Left colon (tissue), 2 donors: ENCODE measurements around the gene ERC1. TPM values are rescaled to one million over a fixed set of nuclear protein-coding genes. Genes with fewer than 3 reads are reported as not detected.
"Not testable (repeated sequence)": the region's sequence is repeated elsewhere in the genome, so short reads cannot be mapped to it uniquely, and the experiment has no call there.

ENCODE experiments used
- ATAC-seq: fragments of 200-7000 bp; cut with Tn5 transposase; one replicate; pipeline ENCODE4 v1.9.1; 2020; ENCODE audit warnings: mild to moderate bottlenecking, moderate library complexity
- DNase-seq, 2 donors: peaks; one replicate each; pipeline ENCODE4 v3.0.0-alpha.2; 2020
- intact Hi-C, 2 donors: fragments of 100-400 bp; cut with DNase I in 1 of 2; cut with micrococcal nuclease in 1 of 2; formaldehyde crosslinking; loops; one replicate each; pipeline versions ENCODE4 v1.11.2 to v1.14.0; 2022; cut with DNase I, micrococcal nuclease
- total RNA-seq, 2 donors: library from RNA; stranded (reverse); fragmentation: NEBNext Ultra II Directional; extraction: Animal tissue kit (Norgen Biotek cat#: 25700); gene quantifications; one replicate each; pipeline ENCODE4 v1.2.1, GENCODE V29; 2021
- donor health status: DM: no; HTN: no; CAD: no.
- donor health status: DM: yes; HTN: yes; CAD: no.

Gene ERC1
- total RNA-seq, 2 donors from 2014 or later = 43.1 to 46.0 TPM

DNA sequence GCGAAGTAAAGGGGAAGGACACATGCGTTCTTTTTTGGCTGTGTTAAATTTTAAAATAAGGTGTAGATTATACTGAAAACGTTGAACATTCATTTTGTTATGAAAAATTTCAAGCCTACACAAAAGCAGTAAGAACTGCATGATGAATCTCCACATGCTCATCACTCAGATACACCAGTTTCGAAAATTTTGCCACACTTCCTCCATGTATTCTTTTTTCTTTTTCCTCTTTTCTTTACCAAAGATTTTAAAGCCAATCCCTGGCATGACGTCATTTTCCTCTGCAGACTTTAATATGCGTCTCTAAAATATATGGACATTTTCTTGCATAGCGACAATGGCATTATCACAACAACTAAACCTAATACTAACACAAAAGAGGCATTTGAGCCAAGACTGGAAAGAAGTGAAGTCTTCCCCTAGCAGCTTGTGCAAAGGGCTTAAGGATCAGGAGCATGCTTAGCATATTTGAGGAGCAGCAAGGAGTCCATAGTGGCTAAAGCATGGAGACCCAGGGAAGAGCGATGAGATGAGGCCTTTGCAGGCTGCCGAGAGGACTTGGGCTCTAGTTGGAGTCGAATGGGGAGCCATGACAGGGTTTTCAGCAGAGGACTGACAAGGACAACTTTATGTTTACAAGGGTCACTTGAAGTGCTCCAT is 111.9 kb downstream of the ERC1 start:
- DNase-seq = no peak

GRCh38 chr12:1103632-1104031 is 112.6 kb downstream of the ERC1 start:
- intact Hi-C loops = no loop called here
- ATAC-seq = no peak

More for the DNA sequence above, 111.9 kb downstream of the ERC1 start:
- ATAC-seq = no peak
- intact Hi-C loops = no loop called here

GRCh38 chr12:1104088-1104800 is 113.2 kb downstream of the ERC1 start:
- no peak for ATAC-seq
- intact Hi-C loops = no loop called here

More at GRCh38 chr12:1103632-1104031, 112.6 kb downstream of the ERC1 start:
- no peak for DNase-seq

GRCh38 chr12:1107669-1108068 is 116.6 kb downstream of the ERC1 start:
- intact Hi-C loops = no loop called here
- no peak for ATAC-seq
- DNase-seq = no peak

More at GRCh38 chr12:1104088-1104800, 113.2 kb downstream of the ERC1 start:
- no peak for DNase-seq

- DNase-seq = no peak
- intact Hi-C loops = no loop called here
- peak; percentile 57 for ATAC-seq
Measured at GRCh38 chr12:1108276-1108675, 117.3 kb downstream of the ERC1 start.

GRCh38 chr12:1115484-1116231 is 124.6 kb downstream of the ERC1 start:
- intact Hi-C loops = loop anchor here in 1 of 2 donors (10.0 kb wide), 1 partner anchor 469 kb away; no protein-coding TSS in a partner anchor
- DNase-seq = no peak
- ATAC-seq = no peak

DNA sequence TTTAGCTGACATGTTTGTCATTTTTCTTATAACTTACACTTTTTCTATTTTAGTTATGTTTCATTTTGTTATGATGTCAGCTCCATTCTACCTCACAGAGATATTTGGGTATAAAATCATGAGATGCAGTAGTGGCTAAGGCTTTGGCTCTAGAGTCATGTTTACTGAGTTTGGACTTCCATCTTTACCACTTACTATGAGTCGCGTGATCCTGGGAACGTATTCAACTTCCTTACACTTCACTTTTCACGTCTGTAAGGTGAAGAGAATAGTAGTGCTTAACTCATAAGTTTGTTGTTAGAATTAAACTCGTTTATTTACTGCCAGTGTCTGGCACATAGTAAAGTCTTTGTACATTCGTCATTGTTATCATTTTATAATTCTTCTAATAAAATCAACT is 126.3 kb downstream of the ERC1 start:
- DNase-seq = no peak
- ATAC-seq = peak; percentile 65
- intact Hi-C loops = loop anchor here in 1 of 2 donors (10.0 kb wide), 1 partner anchor 467 kb away; no protein-coding TSS in a partner anchor

DNA sequence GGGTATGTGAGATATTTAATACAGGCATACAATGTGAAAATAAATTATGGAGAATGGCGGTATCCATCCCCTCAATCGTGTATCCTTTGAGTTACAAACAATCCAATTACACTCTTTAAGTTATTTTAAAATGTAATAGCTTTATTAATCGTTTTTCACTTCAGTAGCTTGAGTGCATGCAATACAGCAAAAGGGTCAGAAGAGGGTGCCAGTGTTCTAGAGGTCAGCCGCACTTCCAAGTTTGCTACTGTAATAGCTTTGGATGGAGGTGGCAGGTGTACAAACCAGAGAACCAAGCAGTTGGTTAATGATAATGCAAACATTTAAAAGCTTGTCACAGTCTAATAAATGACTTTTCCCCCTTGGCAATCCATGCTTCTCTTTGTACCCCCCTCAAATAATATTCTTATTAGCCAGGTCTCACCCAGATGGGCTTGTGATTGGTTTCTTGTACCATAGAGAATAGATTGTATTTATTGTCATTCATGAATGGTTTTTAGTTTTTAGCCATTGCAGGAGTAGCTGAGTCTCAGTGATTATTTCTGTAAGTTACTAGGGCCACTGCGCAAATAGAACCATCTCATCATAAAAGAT is 127.0 kb downstream of the ERC1 start:
- ATAC-seq (peak; percentile 84), DNase-seq (peak; percentile 43 to 78)
- intact Hi-C loops = loop anchor here (2.0 to 10.0 kb wide), 2 partner anchors 467 kb away; no protein-coding TSS in a partner anchor

GRCh38 chr12:1122786-1123185 is 131.8 kb downstream of the ERC1 start:
- no peak for DNase-seq
- no peak for ATAC-seq
- intact Hi-C loops = no loop called here

DNA sequence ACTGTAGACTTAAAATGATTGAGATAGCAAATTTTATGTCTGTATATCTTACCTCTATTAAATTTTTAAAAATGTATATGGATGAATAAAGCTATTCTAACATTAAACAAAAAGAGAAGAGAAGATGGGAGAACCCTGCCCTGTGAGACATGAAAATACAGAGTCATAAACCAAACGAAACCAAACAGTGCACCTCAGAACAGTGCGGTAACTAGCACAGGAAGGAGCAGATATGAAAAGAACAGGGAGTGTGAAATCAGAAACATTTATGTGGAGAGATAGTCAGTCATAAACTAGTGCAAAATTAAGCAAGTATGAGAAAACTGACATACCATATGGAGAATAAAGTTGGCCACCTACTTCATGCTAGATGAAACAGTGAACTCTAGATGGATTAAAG is 135.1 kb downstream of the ERC1 start:
- intact Hi-C loops = no loop called here
- ATAC-seq (peak; percentile 62), DNase-seq (no peak)

- DNase-seq (no peak), ATAC-seq (no peak)
- intact Hi-C loops = no loop called here
Measured at GRCh38 chr12:1127021-1127420, 136.0 kb downstream of the ERC1 start.

GRCh38 chr12:1130164-1130563 is 139.1 kb downstream of the ERC1 start:
- DNase-seq (peak; percentile 76 to 82), ATAC-seq (peak; percentile 93)
- intact Hi-C loops = loop anchor here in 1 of 2 donors (5.0 kb wide), 1 partner anchor 457 kb away; no protein-coding TSS in a partner anchor

DNA sequence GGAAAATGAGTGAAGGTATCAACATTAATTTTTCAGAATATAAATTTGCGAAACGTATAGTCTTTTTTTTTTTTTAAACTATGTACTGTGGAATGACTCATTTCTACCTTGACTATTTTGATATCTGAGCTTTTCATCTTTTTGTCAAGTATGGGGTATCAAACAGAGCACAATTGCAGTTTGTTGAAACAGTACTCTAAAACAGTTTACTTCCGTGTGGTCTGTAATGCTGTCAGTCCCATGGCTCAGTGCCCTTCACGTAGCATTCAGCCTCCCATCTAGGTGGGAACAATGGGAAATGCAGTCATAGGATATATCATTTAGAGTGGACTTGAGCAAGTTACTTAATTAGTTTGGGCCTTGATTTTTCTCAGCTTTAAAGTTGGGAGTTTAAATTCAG is 139.5 kb downstream of the ERC1 start:
- intact Hi-C loops = loop anchor here in 1 of 2 donors (5.0 kb wide), 1 partner anchor 457 kb away; no protein-coding TSS in a partner anchor
- ATAC-seq = peak; percentile 40
- no peak for DNase-seq

GRCh38 chr12:1131811-1132224 is 140.8 kb downstream of the ERC1 start:
- DNase-seq = peak; percentile 23 to 45
- ATAC-seq = peak; percentile 51
- intact Hi-C loops = loop anchor here in 1 of 2 donors (5.0 kb wide), 1 partner anchor 455 kb away; no protein-coding TSS in a partner anchor

GRCh38 chr12:1132311-1132710 is 141.3 kb downstream of the ERC1 start:
- DNase-seq (no peak), ATAC-seq (no peak)
- intact Hi-C loops = loop anchor here in 1 of 2 donors (5.0 kb wide), 1 partner anchor 455 kb away; no protein-coding TSS in a partner anchor

DNA sequence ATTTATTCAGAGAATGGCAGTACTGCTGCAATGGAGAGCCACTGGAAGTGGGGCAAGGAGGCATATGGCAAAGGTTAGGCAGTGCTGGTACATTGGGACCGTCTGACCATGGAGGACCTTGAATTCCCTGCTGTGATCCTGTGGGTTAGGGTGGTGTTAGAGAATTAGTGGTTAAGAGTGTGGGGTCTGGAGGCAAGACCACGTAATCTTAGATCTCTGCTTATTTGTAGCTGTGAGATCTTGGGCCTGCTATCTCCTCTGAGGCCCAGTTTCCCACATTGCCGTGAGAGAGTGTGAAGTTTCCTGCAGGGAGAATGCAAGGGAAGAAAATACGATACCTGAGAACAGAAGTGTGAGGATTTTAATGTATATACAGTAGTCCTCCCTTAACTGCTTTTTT is 147.7 kb downstream of the ERC1 start:
- intact Hi-C loops = no loop called here
- DNase-seq (no peak), ATAC-seq (no peak)

GRCh38 chr12:1146758-1147157 is 155.7 kb downstream of the ERC1 start:
- DNase-seq, ATAC-seq, intact Hi-C loops: not testable (repeated sequence)

GRCh38 chr12:1147821-1148220 is 156.8 kb downstream of the ERC1 start:
- intact Hi-C loops = no loop called here
- DNase-seq (no peak), ATAC-seq (no peak)

- DNase-seq = no peak
- intact Hi-C loops = no loop called here
- no peak for ATAC-seq
Measured at GRCh38 chr12:1157046-1157445, 166.0 kb downstream of the ERC1 start.
